ENCODE data around the gene RAVER1. TPM values are rescaled to one million over a fixed set of nuclear protein-coding genes. Genes with fewer than 3 reads are reported as not detected.
"Not testable (repeated sequence)": the region's sequence is repeated elsewhere in the genome, so short reads cannot be mapped to it uniquely, and the experiment has no call there.

The RAVER1 gene, protein sequence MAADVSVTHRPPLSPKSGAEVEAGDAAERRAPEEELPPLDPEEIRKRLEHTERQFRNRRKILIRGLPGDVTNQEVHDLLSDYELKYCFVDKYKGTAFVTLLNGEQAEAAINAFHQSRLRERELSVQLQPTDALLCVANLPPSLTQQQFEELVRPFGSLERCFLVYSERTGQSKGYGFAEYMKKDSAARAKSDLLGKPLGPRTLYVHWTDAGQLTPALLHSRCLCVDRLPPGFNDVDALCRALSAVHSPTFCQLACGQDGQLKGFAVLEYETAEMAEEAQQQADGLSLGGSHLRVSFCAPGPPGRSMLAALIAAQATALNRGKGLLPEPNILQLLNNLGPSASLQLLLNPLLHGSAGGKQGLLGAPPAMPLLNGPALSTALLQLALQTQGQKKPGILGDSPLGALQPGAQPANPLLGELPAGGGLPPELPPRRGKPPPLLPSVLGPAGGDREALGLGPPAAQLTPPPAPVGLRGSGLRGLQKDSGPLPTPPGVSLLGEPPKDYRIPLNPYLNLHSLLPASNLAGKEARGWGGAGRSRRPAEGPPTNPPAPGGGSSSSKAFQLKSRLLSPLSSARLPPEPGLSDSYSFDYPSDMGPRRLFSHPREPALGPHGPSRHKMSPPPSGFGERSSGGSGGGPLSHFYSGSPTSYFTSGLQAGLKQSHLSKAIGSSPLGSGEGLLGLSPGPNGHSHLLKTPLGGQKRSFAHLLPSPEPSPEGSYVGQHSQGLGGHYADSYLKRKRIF
- polyA plus RNA-seq (2012; ENCODE audit: low read depth, missing spikeins) = 25.1 TPM

GRCh38 chr19:10332965-10333757 lies at the start of gene RAVER1:
RAVER1 (minus strand) TSS chr19:10333529; CDS start chr19:10333507, 22 bp downstream.
- DNase-seq (ENCODE audit: insufficient read length, low spot score) = peak; percentile 100
- peak; percentile 100 for FAIRE-seq
- peak; percentile 85 for TF ChIP-seq POLR2AphosphoS5 (IDR thresholded peaks at IDR 0.05; ENCODE audit: low read depth, low read length)
- TF ChIP-seq PAX5 (IDR thresholded peaks at IDR 0.05; ENCODE audit: insufficient read depth, low read length, severe bottlenecking) = no peak
- 0 out of 2 replicates have a peak, but pooled peaks have one; percentile 27 for TF ChIP-seq POU2F2 (IDR thresholded peaks at IDR 0.05; ENCODE audit: low read depth, low read length)
- TF ChIP-seq TAF1 (IDR thresholded peaks at IDR 0.05; ENCODE audit: low read depth, low read length) = peak; percentile 89
- peak; percentile 84 for TF ChIP-seq POLR2A (IDR thresholded peaks at IDR 0.05; ENCODE audit: low read depth, low read length)
- no peak for TF ChIP-seq SPI1 (IDR thresholded peaks at IDR 0.05; ENCODE audit: low read depth, low read length)

- FAIRE-seq; DNase-seq (ENCODE audit: insufficient read length, low spot score): not testable (repeated sequence)
These were observed 49.8 kb upstream of the RAVER1 start for GRCh38 chr19:10383223-10383499.

- TF ChIP-seq POU2F2 (IDR thresholded peaks at IDR 0.05; ENCODE audit: low read depth, low read length) = peak; percentile 65; the same call in 1 of the 2 replicates
- TF ChIP-seq TAF1 (IDR thresholded peaks at IDR 0.05; ENCODE audit: low read depth, low read length) = peak; percentile 69
- peak; percentile 69 for TF ChIP-seq POLR2AphosphoS5 (IDR thresholded peaks at IDR 0.05; ENCODE audit: low read depth, low read length)
- TF ChIP-seq SPI1 (IDR thresholded peaks at IDR 0.05; ENCODE audit: low read depth, low read length) = no peak; the same call in 1 of the 2 replicates
- peak; percentile 85 for TF ChIP-seq POLR2A (IDR thresholded peaks at IDR 0.05; ENCODE audit: low read depth, low read length)
- TF ChIP-seq PAX5 (IDR thresholded peaks at IDR 0.05; ENCODE audit: insufficient read depth, low read length, severe bottlenecking) = no peak
- peak; percentile 99 for DNase-seq (ENCODE audit: insufficient read length, low spot score)
- FAIRE-seq = peak; percentile 100
These were observed 47.2 kb upstream of the RAVER1 start, which contains the start of gene TYK2 for GRCh38 chr19:10380313-10381102. TYK2 (minus strand) TSS chr19:10380572; CDS start chr19:10378406, 2,166 bp downstream.

DNA sequence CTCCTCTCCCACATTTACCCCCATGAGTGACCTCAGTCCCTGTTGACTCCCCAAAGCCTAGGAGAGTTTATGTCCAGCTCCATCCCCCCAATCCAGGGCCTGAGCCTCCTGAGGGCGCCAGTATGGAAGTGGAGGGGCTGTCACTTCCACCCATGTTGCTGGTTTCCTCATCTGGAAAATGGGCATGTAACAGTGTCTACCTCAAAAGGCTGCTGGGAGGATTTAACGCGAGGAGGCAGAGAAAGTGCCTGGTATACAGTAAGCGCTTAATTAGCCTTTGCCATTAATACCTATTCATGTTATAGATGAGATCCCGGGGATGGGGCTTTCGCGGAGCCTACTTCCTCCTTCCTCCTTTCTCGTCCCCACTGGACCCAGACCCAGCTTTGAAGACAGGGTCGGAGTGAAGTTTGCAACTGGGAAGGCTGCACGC lies 46.6 kb upstream of the RAVER1 start:
- DNase-seq (ENCODE audit: insufficient read length, low spot score) (no peak), FAIRE-seq (peak; percentile 48)
- TF ChIP-seq PAX5 (IDR thresholded peaks at IDR 0.05; ENCODE audit: insufficient read depth, low read length, severe bottlenecking) (no peak), TAF1 (IDR thresholded peaks at IDR 0.05; ENCODE audit: low read depth, low read length) (no peak), SPI1 (IDR thresholded peaks at IDR 0.05; ENCODE audit: low read depth, low read length) (no peak), POU2F2 (IDR thresholded peaks at IDR 0.05; ENCODE audit: low read depth, low read length) (no peak), POLR2AphosphoS5 (IDR thresholded peaks at IDR 0.05; ENCODE audit: low read depth, low read length) (no peak), POLR2A (IDR thresholded peaks at IDR 0.05; ENCODE audit: low read depth, low read length) (no peak)

- TF ChIP-seq POLR2AphosphoS5 (IDR thresholded peaks at IDR 0.05; ENCODE audit: low read depth, low read length) = no peak
- no peak for TF ChIP-seq POU2F2 (IDR thresholded peaks at IDR 0.05; ENCODE audit: low read depth, low read length)
- TF ChIP-seq SPI1 (IDR thresholded peaks at IDR 0.05; ENCODE audit: low read depth, low read length) = no peak
- TF ChIP-seq PAX5 (IDR thresholded peaks at IDR 0.05; ENCODE audit: insufficient read depth, low read length, severe bottlenecking) = no peak
- DNase-seq (ENCODE audit: insufficient read length, low spot score) (no peak), FAIRE-seq (no peak)
These were observed 44.8 kb upstream of the RAVER1 start for GRCh38 chr19:10378124-10378523.

DNA sequence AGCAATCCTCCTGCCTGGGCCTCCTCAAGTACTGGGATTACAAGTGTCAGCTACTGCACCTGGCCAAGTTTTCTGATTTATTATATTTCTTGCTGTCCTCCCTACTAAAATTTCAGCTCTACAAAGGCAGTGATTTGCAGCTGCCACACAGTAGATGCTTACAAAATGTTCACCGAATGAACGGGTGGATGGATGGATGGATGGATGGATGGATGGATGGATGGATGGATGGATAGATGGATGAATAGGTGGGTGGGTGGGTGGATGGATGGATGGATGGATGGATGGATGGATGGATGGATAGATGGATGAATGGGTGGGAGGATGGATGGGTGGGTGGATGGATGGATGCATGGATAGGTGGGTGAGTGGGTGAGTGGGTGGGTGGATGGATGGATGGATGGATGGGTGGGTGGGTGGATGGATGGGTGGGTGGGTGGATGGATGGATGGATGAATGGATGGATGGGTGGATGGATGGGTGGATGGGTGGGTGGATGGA lies 43.9 kb upstream of the RAVER1 start:
- not testable (repeated sequence) for DNase-seq (ENCODE audit: insufficient read length, low spot score); FAIRE-seq

GRCh38 chr19:10374931-10375330 lies 41.6 kb upstream of the RAVER1 start:
- TF ChIP-seq POLR2A (IDR thresholded peaks at IDR 0.05; ENCODE audit: low read depth, low read length) = no peak
- no peak for TF ChIP-seq TAF1 (IDR thresholded peaks at IDR 0.05; ENCODE audit: low read depth, low read length)
- no peak for TF ChIP-seq POLR2AphosphoS5 (IDR thresholded peaks at IDR 0.05; ENCODE audit: low read depth, low read length)
- no peak for TF ChIP-seq POU2F2 (IDR thresholded peaks at IDR 0.05; ENCODE audit: low read depth, low read length)
- no peak for TF ChIP-seq PAX5 (IDR thresholded peaks at IDR 0.05; ENCODE audit: insufficient read depth, low read length, severe bottlenecking)
- no peak for TF ChIP-seq SPI1 (IDR thresholded peaks at IDR 0.05; ENCODE audit: low read depth, low read length)
- FAIRE-seq (no peak), DNase-seq (ENCODE audit: insufficient read length, low spot score) (no peak)

DNA sequence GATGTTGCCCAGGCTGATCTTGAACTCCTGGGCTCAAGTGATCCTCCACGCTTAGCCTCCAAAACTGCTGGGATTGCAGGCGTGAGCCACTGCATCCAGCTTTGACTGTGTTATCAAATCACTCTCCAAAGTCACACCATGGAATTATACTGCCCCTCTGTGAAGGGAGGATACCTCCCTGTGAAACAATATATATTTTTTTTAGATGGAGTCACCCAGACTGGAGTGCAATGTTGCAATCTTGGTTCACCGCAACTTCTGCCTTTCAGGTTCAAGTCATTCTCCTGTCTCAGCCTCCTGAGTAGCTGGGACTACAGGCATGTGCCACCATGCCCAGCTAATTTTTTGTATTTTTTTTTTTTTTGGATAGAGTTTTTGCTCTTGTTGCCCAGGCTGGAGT lies 39.4 kb upstream of the RAVER1 start:
- no peak for FAIRE-seq
- DNase-seq (ENCODE audit: insufficient read length, low spot score) = no peak
- TF ChIP-seq SPI1 (IDR thresholded peaks at IDR 0.05; ENCODE audit: low read depth, low read length) = no peak
- TF ChIP-seq POLR2A (IDR thresholded peaks at IDR 0.05; ENCODE audit: low read depth, low read length) = no peak
- no peak for TF ChIP-seq POLR2AphosphoS5 (IDR thresholded peaks at IDR 0.05; ENCODE audit: low read depth, low read length)
- TF ChIP-seq TAF1 (IDR thresholded peaks at IDR 0.05; ENCODE audit: low read depth, low read length) = no peak
- TF ChIP-seq POU2F2 (IDR thresholded peaks at IDR 0.05; ENCODE audit: low read depth, low read length) = no peak
- TF ChIP-seq PAX5 (IDR thresholded peaks at IDR 0.05; ENCODE audit: insufficient read depth, low read length, severe bottlenecking) = no peak
